H9 (cell line): Measurements from ENCODE around the gene HSPG2. TPM values are rescaled to one million over a fixed set of nuclear protein-coding genes. Genes with fewer than 3 reads are reported as not detected.

ENCODE experiments used
- DNase-seq: peaks from one replicate; pipeline ENCODE4 v3.0.0-alpha.2; 2017
- H2AFZ ChIP-seq: one replicate; pipeline ENCODE4 v1.6.1; 2013; ENCODE audit warnings: mild to moderate bottlenecking, low read length, control low read depth, moderate library complexity
- H2AK5ac ChIP-seq: 2 replicates; pipeline ENCODE4 v1.6.1; 2013; ENCODE audit warnings: low read length, control low read depth, mixed read lengths; ENCODE audit not compliant: insufficient read length
- H2BK120ac ChIP-seq: one replicate; pipeline ENCODE4 v1.6.1; 2013; ENCODE audit warnings: low read depth, mild to moderate bottlenecking, low read length, control low read depth, inconsistent platforms; ENCODE audit not compliant: poor library complexity, severe bottlenecking
- H2BK12ac ChIP-seq: 2 replicates; pipeline ENCODE4 v1.6.1; 2013; ENCODE audit warnings: low read length, control low read depth, mixed read lengths, low read depth; ENCODE audit not compliant: insufficient read length
- H2BK15ac ChIP-seq: 2 replicates; pipeline ENCODE4 v1.6.1; 2013; ENCODE audit warnings: low read depth, low read length, control low read depth
- H2BK20ac ChIP-seq: one replicate; pipeline ENCODE4 v1.6.1; 2013; ENCODE audit warnings: low read depth, mild to moderate bottlenecking, low read length, control low read depth, inconsistent platforms; ENCODE audit not compliant: poor library complexity, severe bottlenecking
- H2BK5ac ChIP-seq: 2 replicates; pipeline ENCODE4 v1.6.1; 2013; ENCODE audit warnings: low read length, control low read depth, mixed read lengths; ENCODE audit not compliant: insufficient read length
- H3K14ac ChIP-seq: 2 replicates; pipeline ENCODE4 v1.6.1; 2013; ENCODE audit warnings: low read length, control low read depth; ENCODE audit not compliant: insufficient read depth
- H3K18ac ChIP-seq: 2 replicates; pipeline ENCODE4 v1.6.1; 2013; ENCODE audit warnings: low read depth, mild to moderate bottlenecking, mixed read lengths, low read length, control low read depth; ENCODE audit not compliant: insufficient read length
- H3K23ac ChIP-seq: 2 replicates; pipeline ENCODE4 v1.6.1; 2013; ENCODE audit warnings: low read length, control low read depth, mixed read lengths, low read depth; ENCODE audit not compliant: insufficient read length
- H3K23me2 ChIP-seq: 2 replicates; pipeline ENCODE4 v1.6.1; 2013; ENCODE audit warnings: low read depth, mild to moderate bottlenecking, mixed read lengths, low read length, control low read depth; ENCODE audit not compliant: insufficient read length, poor library complexity, severe bottlenecking
- H3K27ac ChIP-seq: 2 replicates; pipeline ENCODE4 v1.5.1; 2013; ENCODE audit warnings: low read length, control low read depth, mixed read lengths, low read depth; ENCODE audit not compliant: insufficient read length
- H3K27me3 ChIP-seq: 2 replicates; pipeline ENCODE4 v1.6.1; 2013; ENCODE audit warnings: low read length, control low read depth, inconsistent platforms; ENCODE audit not compliant: insufficient read depth
- H3K4ac ChIP-seq: 2 replicates; pipeline ENCODE4 v1.6.1; 2013; ENCODE audit warnings: low read depth, mild to moderate bottlenecking, control low read depth, inconsistent platforms, low read length, moderate library complexity
- H3K4me1 ChIP-seq: 2 replicates; pipeline ENCODE4 v1.6.1; 2013; ENCODE audit warnings: low read length, control low read depth, inconsistent platforms; ENCODE audit not compliant: insufficient read depth
- H3K4me2 ChIP-seq: 2 replicates; pipeline ENCODE4 v1.6.1; 2013; ENCODE audit warnings: low read length, control low read depth, mixed read lengths; ENCODE audit not compliant: insufficient read length, insufficient read depth
- H3K56ac ChIP-seq: 2 replicates; pipeline ENCODE4 v1.6.1; 2013; ENCODE audit warnings: low read depth, mild to moderate bottlenecking, mixed read lengths, low read length, control low read depth; ENCODE audit not compliant: insufficient read length
- H3K79me1 ChIP-seq: 2 replicates; pipeline ENCODE4 v1.6.1; 2013; ENCODE audit warnings: low read depth, mild to moderate bottlenecking, moderate library complexity, low read length, control low read depth, inconsistent platforms; ENCODE audit not compliant: insufficient read depth, poor library complexity, severe bottlenecking
- H3K79me2 ChIP-seq: 2 replicates; pipeline ENCODE4 v1.6.1; 2013; ENCODE audit warnings: low read length, control low read depth, inconsistent platforms; ENCODE audit not compliant: insufficient read depth
- H3K9ac ChIP-seq: 2 replicates; pipeline ENCODE4 v1.6.1; 2013; ENCODE audit warnings: low read length, control low read depth, mixed read lengths; ENCODE audit not compliant: insufficient read length; ENCODE audit errors: extremely low read depth
- H3K9me3 ChIP-seq: one replicate; pipeline ENCODE4 v1.6.1; 2013; ENCODE audit warnings: low read depth, low read length, inconsistent platforms; ENCODE audit not compliant: control insufficient read depth
- H3T11ph ChIP-seq: one replicate; pipeline ENCODE4 v1.6.1; 2013; ENCODE audit warnings: mild to moderate bottlenecking, low read length, control low read depth, inconsistent platforms
- H4K20me1 ChIP-seq: one replicate; pipeline ENCODE4 v1.6.1; 2013; ENCODE audit not compliant: control insufficient read depth, insufficient read length, insufficient read depth
- H4K5ac ChIP-seq: 2 replicates; pipeline ENCODE4 v1.6.1; 2013; ENCODE audit warnings: low read depth, mild to moderate bottlenecking, mixed read lengths, low read length, control low read depth; ENCODE audit not compliant: insufficient read length
- H4K8ac ChIP-seq: replicated peaks from 2 replicates; pipeline ENCODE4 v1.6.1; 2013; ENCODE audit warnings: low read length, control low read depth, mixed read lengths, low read depth; ENCODE audit not compliant: insufficient read length
- H4K91ac ChIP-seq: 2 replicates; pipeline ENCODE4 v1.6.1; 2013; ENCODE audit warnings: low read depth, mild to moderate bottlenecking, moderate library complexity, mixed read lengths, low read length, control low read depth; ENCODE audit not compliant: insufficient read length
- H3K27ac Mint-ChIP-seq, 3 experiments: 2 replicates in 2 of 3; 3 replicates in 1 of 3; pipeline ENCODE4 v1.8.0; 2020 to 2021; ENCODE audit warnings: mixed read lengths in 3 of 3, mild to moderate bottlenecking in 1 of 3, moderate library complexity in 1 of 3
- H3K27me3 Mint-ChIP-seq: 2 replicates; pipeline ENCODE4 v1.8.0; 2021; ENCODE audit warnings: low read depth, mild to moderate bottlenecking, moderate library complexity, mixed read lengths
- H3K36me3 Mint-ChIP-seq, 3 experiments: 2 replicates in 2 of 3; 3 replicates in 1 of 3; pipeline ENCODE4 v1.8.0; 2020 to 2021; ENCODE audit warnings: low read depth in 3 of 3, mixed read lengths in 3 of 3; ENCODE audit not compliant: insufficient read depth in 1 of 3
- H3K4me1 Mint-ChIP-seq, 2 experiments: 2 replicates each; pipeline ENCODE4 v1.8.0; 2020; ENCODE audit warnings: mixed read lengths in 2 of 2
- H3K4me3 Mint-ChIP-seq, 2 experiments: 2 replicates in 1 of 2; 3 replicates in 1 of 2; pipeline ENCODE4 v1.8.0; 2020 to 2021; ENCODE audit warnings: mild to moderate bottlenecking in 2 of 2, mixed read lengths in 2 of 2, moderate library complexity in 1 of 2
- H3K9me3 Mint-ChIP-seq, 2 experiments: 2 replicates in 1 of 2; 3 replicates in 1 of 2; pipeline ENCODE4 v1.8.0; 2020; ENCODE audit warnings: mild to moderate bottlenecking in 2 of 2, mixed read lengths in 2 of 2, moderate library complexity in 1 of 2
- CTCF ChIP-seq: fragments of 200-600 bp; sonication (generic); conservative IDR thresholded peaks from 3 replicates; pipeline ENCODE4 v1.8.0; 2021; ENCODE audit warnings: antibody characterized with exemption, mild to moderate bottlenecking
- WGBS: extraction: QIAGEN DNeasy Blood & Tissue Kit; methylation state at CpG from one replicate; pipeline ENCODE4 v1.1.7; 2013; ENCODE audit warnings: missing lambda C conversion rate, low lambda C conversion rate, mixed read lengths; ENCODE audit not compliant: insufficient read length; ENCODE audit errors: extremely low coverage; 5-methylcytosine and 5-hydroxymethylcytosine counted together
- total RNA-seq: library from RNA; stranded (reverse); gene quantifications from 2 replicates; pipeline ENCODE4 v1.2.1, GENCODE V29; 2021

The HSPG2 gene
- total RNA-seq, 1 experiment from 2014 or later = 90.0 TPM

GRCh38 chr1:21880619-21880970, 56.5 kb downstream of the HSPG2 start:
- no peaks in the 10 kb centered on the region for H3K79me1 ChIP-seq
- no peak overlapping the region for H2AK5ac ChIP-seq
- Mint-ChIP-seq H3K4me1 (no peaks in the 10 kb centered on the region), H3K9me3 (no peaks in the 10 kb centered on the region), H3K27me3 (no peaks in the 10 kb centered on the region), H3K36me3 (peaks cover 10 to 59% (median 58%) of the 10 kb centered on the region in 3 experiments), H3K27ac (no peak overlapping the region), H3K4me3 (no peak overlapping the region)
- no peaks in the 10 kb centered on the region for H4K20me1 ChIP-seq
- no peak overlapping the region for H3K4me2 ChIP-seq
- H2BK20ac ChIP-seq = no peak overlapping the region
- no peaks in the 10 kb centered on the region for H3K9me3 ChIP-seq
- no peak overlapping the region for H3K18ac ChIP-seq
- no peak for TF ChIP-seq CTCF
- no peak overlapping the region for H2BK120ac ChIP-seq
- H4K5ac ChIP-seq = no peak overlapping the region
- no peaks in the 10 kb centered on the region for H3K79me2 ChIP-seq
- no peak overlapping the region for H3T11ph ChIP-seq
- no peak overlapping the region for H2BK12ac ChIP-seq
- no peak for DNase-seq
- no peak overlapping the region for H4K91ac ChIP-seq
- no peak overlapping the region for H3K56ac ChIP-seq
- no peak overlapping the region; the same call in 1 of the 2 replicates for H3K14ac ChIP-seq
- no peak overlapping the region for H2BK15ac ChIP-seq
- H3K27me3 ChIP-seq = no peaks in the 10 kb centered on the region
- no peaks in the 10 kb centered on the region for H3K4me1 ChIP-seq
- WGBS = no CpG with 5 or more reads among the region's 16 CpGs
- H2AFZ ChIP-seq = no peak overlapping the region
- H2BK5ac ChIP-seq = no peak overlapping the region
- H3K23me2 ChIP-seq = no peaks in the 10 kb centered on the region
- no peak overlapping the region for H3K23ac ChIP-seq
- H4K8ac ChIP-seq = no peak overlapping the region
- H3K9ac ChIP-seq = no peak overlapping the region
- H3K4ac ChIP-seq = no peak overlapping the region
- H3K27ac ChIP-seq = no peak overlapping the region
